Measurements from ENCODE around the gene CDC123.

Gene CDC123

DNA sequence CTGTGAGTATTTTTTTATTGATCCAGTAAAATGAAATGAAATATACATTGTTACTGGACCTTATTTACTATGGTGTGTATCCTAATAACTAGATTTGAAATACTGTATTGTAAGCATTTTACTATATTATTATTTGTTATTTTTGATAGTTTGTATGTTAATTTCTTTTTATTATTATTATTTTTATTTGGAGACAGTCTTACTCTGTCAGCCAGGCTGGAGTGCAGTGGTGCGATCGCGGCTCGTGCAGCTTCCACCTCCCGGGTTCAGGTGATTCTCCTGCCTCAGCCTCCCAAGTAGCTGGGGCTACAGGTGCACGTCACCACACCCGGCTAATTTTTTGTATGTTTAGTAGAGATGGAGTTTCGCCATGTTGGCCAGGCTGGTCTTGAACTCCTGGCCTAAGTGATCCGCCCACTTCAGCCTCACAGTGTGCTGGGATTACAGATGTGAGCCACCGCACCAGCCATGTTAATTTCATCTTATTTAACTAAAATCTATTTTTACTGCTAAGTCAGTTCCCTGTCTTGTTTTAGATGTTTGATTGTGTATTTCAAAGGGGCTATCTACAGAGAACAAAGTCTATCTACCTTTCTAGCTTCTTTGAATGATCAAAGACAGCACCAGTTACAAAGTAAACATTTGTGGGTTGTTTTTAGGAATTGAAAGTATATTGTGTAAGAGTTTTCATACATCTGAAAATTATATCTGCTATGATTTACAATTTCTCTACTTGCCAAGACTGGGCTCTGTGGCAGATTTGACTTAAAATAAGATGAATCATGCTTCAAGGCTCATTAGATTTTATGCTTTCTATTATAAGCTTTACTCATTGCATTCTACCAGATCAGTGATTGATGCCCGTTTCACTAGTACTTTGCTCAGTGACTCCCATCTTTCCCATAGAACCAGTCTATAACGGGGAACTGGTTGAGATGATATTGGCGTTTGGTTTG, 41.6 kb downstream of the CDC123 start:
- Histone ChIP-seq H2AFZ (ENCODE audit: low read length) (no peak overlapping the region), H3K9me3 (ENCODE audit: insufficient read depth, low read depth, low read length) (no peaks in the 10 kb centered on the region), H3F3A (ENCODE audit: low read depth) (no peaks in the 10 kb centered on the region), H3K9me2 (replicated peaks; ENCODE audit: low read depth, low read length) (no peaks in the 10 kb centered on the region), H3K9ac (ENCODE audit: low read depth, low read length, poor library complexity, severe bottlenecking) (no peak overlapping the region), H4K20me1 (ENCODE audit: insufficient read depth, low read length, poor library complexity, severe bottlenecking) (peaks cover 3% of the 10 kb centered on the region), H3K27me3 (ENCODE audit: insufficient read depth, low read length, poor library complexity, severe bottlenecking) (no peaks in the 10 kb centered on the region), H3K36me3 (ENCODE audit: insufficient read depth, low read length) (peaks cover 84% of the 10 kb centered on the region), H3K4me1 (ENCODE audit: insufficient read depth, low read length, poor library complexity, severe bottlenecking) (no peaks in the 10 kb centered on the region), H3K79me2 (ENCODE audit: insufficient read depth, low read length) (no peaks in the 10 kb centered on the region), H3K4me2 (ENCODE audit: low read depth, low read length, poor library complexity, severe bottlenecking) (no peak overlapping the region), H3K4me3 (ENCODE audit: low read length, poor library complexity, severe bottlenecking) (no peak overlapping the region)
- TF ChIP-seq, protein P1, sequence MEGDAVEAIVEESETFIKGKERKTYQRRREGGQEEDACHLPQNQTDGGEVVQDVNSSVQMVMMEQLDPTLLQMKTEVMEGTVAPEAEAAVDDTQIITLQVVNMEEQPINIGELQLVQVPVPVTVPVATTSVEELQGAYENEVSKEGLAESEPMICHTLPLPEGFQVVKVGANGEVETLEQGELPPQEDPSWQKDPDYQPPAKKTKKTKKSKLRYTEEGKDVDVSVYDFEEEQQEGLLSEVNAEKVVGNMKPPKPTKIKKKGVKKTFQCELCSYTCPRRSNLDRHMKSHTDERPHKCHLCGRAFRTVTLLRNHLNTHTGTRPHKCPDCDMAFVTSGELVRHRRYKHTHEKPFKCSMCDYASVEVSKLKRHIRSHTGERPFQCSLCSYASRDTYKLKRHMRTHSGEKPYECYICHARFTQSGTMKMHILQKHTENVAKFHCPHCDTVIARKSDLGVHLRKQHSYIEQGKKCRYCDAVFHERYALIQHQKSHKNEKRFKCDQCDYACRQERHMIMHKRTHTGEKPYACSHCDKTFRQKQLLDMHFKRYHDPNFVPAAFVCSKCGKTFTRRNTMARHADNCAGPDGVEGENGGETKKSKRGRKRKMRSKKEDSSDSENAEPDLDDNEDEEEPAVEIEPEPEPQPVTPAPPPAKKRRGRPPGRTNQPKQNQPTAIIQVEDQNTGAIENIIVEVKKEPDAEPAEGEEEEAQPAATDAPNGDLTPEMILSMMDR (conservative IDR thresholded peaks at IDR 0.05; ENCODE audit: low read length) = no peak
- TF ChIP-seq EZH2phosphoT487 (IDR thresholded peaks at IDR 0.05; ENCODE audit: borderline replicate concordance) = no peak

DNA sequence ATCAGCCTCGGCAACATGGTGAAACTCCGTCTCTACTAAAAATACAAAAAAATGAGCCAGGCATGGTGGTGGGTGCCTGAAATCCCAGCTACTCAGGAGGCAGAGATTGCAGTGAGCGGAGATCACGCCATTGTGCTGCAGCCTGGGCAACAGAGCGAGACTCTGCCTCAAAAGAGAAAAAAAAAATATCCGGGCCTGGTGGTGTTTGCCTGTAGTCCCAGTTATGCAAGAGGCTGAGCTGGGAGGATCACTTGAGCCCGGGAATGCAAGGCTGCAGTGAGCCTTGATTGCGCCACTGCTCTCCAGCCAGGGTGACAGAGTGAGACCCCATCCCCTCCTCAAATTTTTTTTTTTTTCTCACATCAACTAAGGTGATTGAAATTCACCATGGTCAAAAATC, 42.8 kb downstream of the CDC123 start:
- Histone ChIP-seq H3F3A (ENCODE audit: low read depth) (no peaks in the 10 kb centered on the region), H3K36me3 (ENCODE audit: insufficient read depth, low read length) (peaks cover 82% of the 10 kb centered on the region), H3K4me2 (ENCODE audit: low read depth, low read length, poor library complexity, severe bottlenecking) (no peak overlapping the region), H4K20me1 (ENCODE audit: insufficient read depth, low read length, poor library complexity, severe bottlenecking) (peaks cover 3% of the 10 kb centered on the region), H3K9me2 (replicated peaks; ENCODE audit: low read depth, low read length) (no peaks in the 10 kb centered on the region), H3K4me3 (ENCODE audit: low read length, poor library complexity, severe bottlenecking) (no peak overlapping the region), H3K27me3 (ENCODE audit: insufficient read depth, low read length, poor library complexity, severe bottlenecking) (no peaks in the 10 kb centered on the region), H3K79me2 (ENCODE audit: insufficient read depth, low read length) (no peaks in the 10 kb centered on the region), H2AFZ (ENCODE audit: low read length) (no peak overlapping the region), H3K9ac (ENCODE audit: low read depth, low read length, poor library complexity, severe bottlenecking) (no peak overlapping the region), H3K9me3 (ENCODE audit: insufficient read depth, low read depth, low read length) (no peaks in the 10 kb centered on the region), H3K4me1 (ENCODE audit: insufficient read depth, low read length, poor library complexity, severe bottlenecking) (no peaks in the 10 kb centered on the region)
- TF ChIP-seq, protein P1 (conservative IDR thresholded peaks at IDR 0.05; ENCODE audit: low read length) = no peak
- TF ChIP-seq EZH2phosphoT487 (IDR thresholded peaks at IDR 0.05; ENCODE audit: borderline replicate concordance) = no peak

DNA sequence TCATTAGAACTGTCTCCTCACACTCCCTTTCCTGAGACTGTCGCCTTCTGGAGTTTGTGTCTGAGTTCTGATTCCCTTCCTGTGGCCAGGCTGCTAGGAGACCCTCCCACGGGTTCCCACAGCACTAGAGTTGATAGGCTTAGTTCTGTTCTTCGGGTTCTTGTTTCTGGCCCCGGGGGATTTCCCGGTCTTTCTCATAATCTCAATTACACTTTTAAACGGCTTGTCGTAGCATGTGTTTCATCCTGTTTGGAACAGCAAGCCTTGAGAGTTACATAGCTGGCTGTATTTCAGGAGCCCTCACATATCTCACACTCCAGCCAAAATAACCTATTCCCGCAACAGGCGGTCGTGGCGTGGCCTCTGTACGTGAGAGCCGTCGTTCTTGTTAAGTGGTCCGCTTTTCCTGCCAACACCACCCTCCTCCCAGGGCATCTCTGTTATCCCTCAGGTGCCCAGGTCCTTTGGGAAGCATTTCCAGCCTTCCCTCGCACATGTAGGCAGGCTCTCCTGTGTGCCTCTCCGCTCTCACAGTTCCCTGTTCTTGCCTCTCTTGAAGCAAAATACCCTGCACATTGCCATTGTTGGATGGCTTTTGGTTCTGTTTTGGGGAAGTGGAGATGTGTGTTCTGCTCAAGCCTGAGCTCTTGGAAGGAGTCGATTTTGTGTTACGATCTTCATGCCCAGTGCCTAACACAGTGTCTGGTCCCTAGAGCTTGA, 46.0 kb downstream of the CDC123 start:
- Histone ChIP-seq H3K79me2 (ENCODE audit: insufficient read depth, low read length) (no peaks in the 10 kb centered on the region), H2AFZ (ENCODE audit: low read length) (no peak overlapping the region), H3K9me2 (replicated peaks; ENCODE audit: low read depth, low read length) (no peaks in the 10 kb centered on the region), H3K4me2 (ENCODE audit: low read depth, low read length, poor library complexity, severe bottlenecking) (no peak overlapping the region), H3K4me1 (ENCODE audit: insufficient read depth, low read length, poor library complexity, severe bottlenecking) (no peaks in the 10 kb centered on the region), H3F3A (ENCODE audit: low read depth) (no peaks in the 10 kb centered on the region), H3K9me3 (ENCODE audit: insufficient read depth, low read depth, low read length) (no peaks in the 10 kb centered on the region), H3K36me3 (ENCODE audit: insufficient read depth, low read length) (peaks cover 85% of the 10 kb centered on the region; the same call in 1 of the 2 replicates), H4K20me1 (ENCODE audit: insufficient read depth, low read length, poor library complexity, severe bottlenecking) (peaks cover 3% of the 10 kb centered on the region), H3K9ac (ENCODE audit: low read depth, low read length, poor library complexity, severe bottlenecking) (no peak overlapping the region), H3K27me3 (ENCODE audit: insufficient read depth, low read length, poor library complexity, severe bottlenecking) (no peaks in the 10 kb centered on the region), H3K4me3 (ENCODE audit: low read length, poor library complexity, severe bottlenecking) (no peak overlapping the region)
- TF ChIP-seq, protein P1 (conservative IDR thresholded peaks at IDR 0.05; ENCODE audit: low read length) = no peak
- TF ChIP-seq EZH2phosphoT487 (IDR thresholded peaks at IDR 0.05; ENCODE audit: borderline replicate concordance) = no peak
